Naive thymus-derived CD4-positive, alpha-beta T cell (primary cell): ENCODE results near the gene ACER3. TPM values are rescaled to one million over a fixed set of nuclear protein-coding genes. Genes with fewer than 3 reads are reported as not detected.
"Not testable (repeated sequence)": the region's sequence is repeated elsewhere in the genome, so short reads cannot be mapped to it uniquely, and the experiment has no call there.

ENCODE experiments used
- ATAC-seq: fragments of 150-1000 bp; cut with Tn5 transposase; 2 replicates; pipeline ENCODE4 v1.10.0; 2021; ENCODE audit warnings: mild to moderate bottlenecking, moderate library complexity
- CTCF ChIA-PET: fragments of 350-600 bp; sonication (Branson Sonifier 250); formaldehyde crosslinking; loops from one replicate; lab custom pipeline; 2021; ENCODE audit warnings: antibody characterized with exemption; lab: Charles Lee
- POLR2A ChIA-PET: fragments of 350-600 bp; sonication (Branson Sonifier 250); formaldehyde crosslinking; loops from one replicate; lab custom pipeline; 2021; ENCODE audit warnings: antibody characterized with exemption, inconsistent platforms; lab: Charles Lee
- DNase-seq, 9 donors: peaks; one replicate each; pipeline versions ENCODE4 v3.0.0 to v3.0.0-alpha.2; 2020 to 2022; ENCODE audit warnings: mixed read lengths in 1 of 9
- H3K27ac ChIP-seq: one replicate; pipeline ENCODE4 v1.7.0; 2013; ENCODE audit warnings: mild to moderate bottlenecking, low read depth, low read length, moderate library complexity
- H3K27me3 ChIP-seq, 2 donors: one replicate each; pipeline ENCODE4 v1.7.0; 2013; ENCODE audit warnings: low read length in 2 of 2, mild to moderate bottlenecking in 2 of 2, moderate library complexity in 2 of 2; ENCODE audit not compliant: control insufficient read depth in 2 of 2, insufficient read depth in 2 of 2
- H3K36me3 ChIP-seq, 3 experiments: 1 replicate in 2 of 3; 2 replicates in 1 of 3; pipeline ENCODE4 v1.7.0; 2013; ENCODE audit warnings: low read length in 3 of 3, mild to moderate bottlenecking in 3 of 3, moderate library complexity in 1 of 3; ENCODE audit not compliant: insufficient read depth in 3 of 3, control insufficient read depth in 2 of 3
- H3K4me1 ChIP-seq, 2 donors: one replicate each; pipeline ENCODE4 v1.7.0; 2013; ENCODE audit warnings: low read length in 2 of 2, mild to moderate bottlenecking in 2 of 2, moderate library complexity in 1 of 2; ENCODE audit not compliant: control insufficient read depth in 2 of 2, insufficient read depth in 2 of 2
- H3K4me3 ChIP-seq: 2 replicates; pipeline ENCODE4 v1.7.0; 2013; ENCODE audit warnings: mild to moderate bottlenecking, low read length
- H3K9me3 ChIP-seq, 3 experiments: 1 replicate in 2 of 3; 2 replicates in 1 of 3; pipeline ENCODE4 v1.7.0; 2013; ENCODE audit warnings: low read length in 3 of 3; ENCODE audit not compliant: control insufficient read depth in 2 of 3
- H3K27ac Mint-ChIP-seq, 9 donors: one replicate each; pipeline ENCODE4 v1.8.0; 2020 to 2022; ENCODE audit warnings: mixed read lengths in 9 of 9, mild to moderate bottlenecking in 8 of 9, moderate library complexity in 5 of 9, inconsistent platforms in 2 of 9
- H3K27me3 Mint-ChIP-seq, 5 donors: one replicate each; pipeline ENCODE4 v1.8.0; 2021 to 2022; ENCODE audit warnings: mixed read lengths in 5 of 5, mild to moderate bottlenecking in 1 of 5
- H3K36me3 Mint-ChIP-seq, 5 donors: one replicate each; pipeline ENCODE4 v1.8.0; 2020 to 2022; ENCODE audit warnings: mixed read lengths in 5 of 5, mild to moderate bottlenecking in 3 of 5, inconsistent platforms in 1 of 5
- H3K4me1 Mint-ChIP-seq, 7 donors: one replicate each; pipeline ENCODE4 v1.8.0; 2020 to 2022; ENCODE audit warnings: mixed read lengths in 7 of 7, mild to moderate bottlenecking in 3 of 7, inconsistent platforms in 1 of 7
- H3K4me3 Mint-ChIP-seq, 10 donors: one replicate each; pipeline ENCODE4 v1.8.0; 2020 to 2022; ENCODE audit warnings: mild to moderate bottlenecking in 10 of 10, mixed read lengths in 10 of 10, moderate library complexity in 6 of 10, inconsistent platforms in 2 of 10
- H3K9me3 Mint-ChIP-seq, 11 donors: one replicate each; pipeline ENCODE4 v1.8.0; 2020 to 2022; ENCODE audit warnings: mixed read lengths in 11 of 11, mild to moderate bottlenecking in 4 of 11, inconsistent platforms in 1 of 11, moderate library complexity in 1 of 11
- intact Hi-C, 2 donors: fragments of 100-400 bp; cut with micrococcal nuclease; formaldehyde crosslinking; loops; one replicate each; pipeline ENCODE4 v1.15.1; 2023
- polyA plus RNA-seq, 2 donors: library from polyadenylated mRNA; unstranded; fragments of 300-500 nt; fragmentation: Illumina TruSeq; gene quantifications; one replicate each; pipeline ENCODE4 v1.2.3, GENCODE V29; 2021
- total RNA-seq, 6 experiments: library from RNA in 5 of 6; stranded (reverse) in 5 of 6; gene quantifications; 1 replicate in 5 of 6; 2 replicates in 1 of 6; pipeline ENCODE4 v1.2.3 and lab custom pipeline; 2021 to 2026

ACER3 gene
- total and polyA plus RNA-seq, 7 experiments from 2014 or later, result 4.7 to 15.2 (median 9.0) TPM

GRCh38 chr11:76892306-76892705 is 31.6 kb downstream of the ACER3 start:
- H3K27me3 ChIP-seq, result no peaks in the 10 kb centered on the region
- H3K9me3 Mint-ChIP-seq, result no peaks in the 10 kb centered on the region
- intact Hi-C loops, result no loop called here
- ChIA-PET CTCF (no interaction called here), POLR2A (no interaction called here)
- no peak overlapping the region for H3K4me3 ChIP-seq
- no peaks in the 10 kb centered on the region for H3K27me3 Mint-ChIP-seq
- H3K4me1 ChIP-seq, result no peaks in the 10 kb centered on the region
- no peak overlapping the region for H3K27ac ChIP-seq
- no peak for DNase-seq
- H3K27ac Mint-ChIP-seq, result no peak overlapping the region
- no peak for ATAC-seq
- H3K36me3 ChIP-seq, result no peaks in the 10 kb centered on the region
- no peaks in the 10 kb centered on the region for H3K9me3 ChIP-seq
- H3K36me3 Mint-ChIP-seq, result no peaks in the 10 kb centered on the region
- H3K4me3 Mint-ChIP-seq, result no peak overlapping the region
- H3K4me1 Mint-ChIP-seq, result peaks cover 0 to 5% (median 0%) of the 10 kb centered on the region in 7 donors

DNA sequence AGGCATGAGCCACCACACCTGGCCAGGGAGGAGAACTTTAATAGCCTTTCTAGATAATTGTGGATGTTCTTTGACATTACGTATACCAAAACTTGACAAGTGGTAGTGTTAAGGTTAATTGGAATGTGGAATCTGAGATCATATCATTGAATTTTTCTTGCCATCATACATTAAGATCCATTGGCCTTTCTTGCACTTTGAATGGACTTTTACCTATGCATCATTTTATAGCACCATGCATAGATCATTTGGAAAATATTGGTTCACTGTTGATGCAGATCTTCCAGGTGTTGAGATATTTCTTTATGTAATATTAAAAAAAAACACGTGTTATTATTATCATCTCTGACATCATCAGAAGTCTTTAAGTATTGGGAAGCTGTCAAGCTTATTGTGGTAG is 36.5 kb downstream of the ACER3 start:
- no peaks in the 10 kb centered on the region for H3K27me3 Mint-ChIP-seq
- ATAC-seq (no peak), DNase-seq (no peak)
- H3K4me1 Mint-ChIP-seq, result peaks cover 0 to 10% (median 0%) of the 10 kb centered on the region in 7 donors
- Histone ChIP-seq H3K36me3 (no peaks in the 10 kb centered on the region), H3K4me1 (no peaks in the 10 kb centered on the region), H3K9me3 (no peaks in the 10 kb centered on the region), H3K27ac (no peak overlapping the region), H3K4me3 (no peak overlapping the region), H3K27me3 (no peaks in the 10 kb centered on the region)
- intact Hi-C loops, result no loop called here
- H3K4me3 Mint-ChIP-seq, result no peak overlapping the region
- ChIA-PET POLR2A (interaction anchor here (0.7 kb wide), 1 partner anchor 20 kb away, joined by 4 read pairs; no protein-coding TSS in a partner anchor), CTCF (interaction anchor here (1.1 kb wide), 1 partner anchor 10 kb away, joined by 3 read pairs; no protein-coding TSS in a partner anchor)
- H3K9me3 Mint-ChIP-seq, result no peaks in the 10 kb centered on the region
- H3K36me3 Mint-ChIP-seq, result peaks cover 0 to 5% (median 0%) of the 10 kb centered on the region in 5 donors
- H3K27ac Mint-ChIP-seq, result no peak overlapping the region

DNA sequence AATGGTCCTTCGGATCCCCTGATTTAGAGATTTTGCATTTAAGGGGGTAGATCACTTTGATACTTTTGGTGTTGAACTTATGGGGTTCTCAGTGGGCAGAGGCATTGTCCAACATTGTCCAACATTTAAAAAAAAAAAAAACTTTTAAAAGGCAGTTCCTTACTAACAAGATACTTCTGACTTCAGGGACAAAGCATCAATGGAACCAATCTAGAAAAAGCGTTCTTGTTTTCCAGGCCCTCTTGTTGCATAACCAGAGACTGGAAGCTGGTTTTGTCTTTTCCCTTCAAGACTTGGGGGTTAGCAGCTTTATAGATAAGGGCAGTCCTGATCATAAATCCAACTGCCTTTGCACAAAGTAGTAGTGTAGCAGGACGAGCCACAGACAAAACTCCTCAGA is 40.4 kb downstream of the ACER3 start:
- no peak overlapping the region for H3K27ac Mint-ChIP-seq
- Histone ChIP-seq H3K36me3 (no peaks in the 10 kb centered on the region), H3K9me3 (no peaks in the 10 kb centered on the region), H3K4me1 (no peaks in the 10 kb centered on the region), H3K27me3 (no peaks in the 10 kb centered on the region), H3K27ac (no peak overlapping the region), H3K4me3 (no peak overlapping the region)
- peaks cover 0 to 13% (median 0%) of the 10 kb centered on the region in 7 donors for H3K4me1 Mint-ChIP-seq
- DNase-seq, result no peak
- no peaks in the 10 kb centered on the region for H3K27me3 Mint-ChIP-seq
- H3K4me3 Mint-ChIP-seq, result no peak overlapping the region
- peaks cover 0 to 11% (median 5%) of the 10 kb centered on the region in 5 donors for H3K36me3 Mint-ChIP-seq
- ATAC-seq, result no peak
- H3K9me3 Mint-ChIP-seq, result no peaks in the 10 kb centered on the region
- intact Hi-C loops, result no loop called here
- ChIA-PET POLR2A (no interaction called here), CTCF (interaction anchor here (0.6 kb wide), 1 partner anchor 62 kb away, joined by 3 read pairs; no protein-coding TSS in a partner anchor)

DNA sequence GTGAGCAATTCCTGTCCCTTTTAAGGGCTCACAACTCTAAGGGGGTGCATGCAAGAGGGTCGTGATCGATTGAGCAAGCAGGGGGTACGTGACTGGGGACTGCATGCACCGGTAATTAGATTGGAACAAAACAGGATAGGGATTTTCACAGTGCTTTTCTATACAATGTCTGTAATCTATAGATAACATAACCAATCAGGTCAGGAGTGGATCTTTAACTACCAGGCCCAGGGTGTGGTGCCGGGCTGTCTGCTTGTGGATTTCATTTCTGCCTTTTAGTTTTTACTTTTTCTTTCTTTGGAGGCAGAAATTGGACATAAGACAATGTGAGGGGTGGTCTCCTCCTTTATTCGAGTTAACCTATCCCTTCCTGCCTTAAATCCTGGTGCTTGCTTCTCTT is 40.9 kb downstream of the ACER3 start:
- CTCF ChIA-PET, result interaction anchor here (0.6 kb wide), 1 partner anchor 63 kb away, joined by 3 read pairs; no protein-coding TSS in a partner anchor
- Mint-ChIP-seq H3K4me1 (peaks cover 0 to 13% (median 0%) of the 10 kb centered on the region in 7 donors), H3K36me3 (peaks cover 0 to 11% (median 5%) of the 10 kb centered on the region in 5 donors)
- intact Hi-C loops, H3K4me3 Mint-ChIP-seq, H3K4me1 ChIP-seq, H3K36me3 ChIP-seq, DNase-seq, ATAC-seq, H3K9me3 Mint-ChIP-seq, H3K27ac Mint-ChIP-seq, H3K27me3 Mint-ChIP-seq, H3K4me3 ChIP-seq, H3K27ac ChIP-seq, POLR2A ChIA-PET, H3K9me3 ChIP-seq, H3K27me3 ChIP-seq: not testable (repeated sequence)

DNA sequence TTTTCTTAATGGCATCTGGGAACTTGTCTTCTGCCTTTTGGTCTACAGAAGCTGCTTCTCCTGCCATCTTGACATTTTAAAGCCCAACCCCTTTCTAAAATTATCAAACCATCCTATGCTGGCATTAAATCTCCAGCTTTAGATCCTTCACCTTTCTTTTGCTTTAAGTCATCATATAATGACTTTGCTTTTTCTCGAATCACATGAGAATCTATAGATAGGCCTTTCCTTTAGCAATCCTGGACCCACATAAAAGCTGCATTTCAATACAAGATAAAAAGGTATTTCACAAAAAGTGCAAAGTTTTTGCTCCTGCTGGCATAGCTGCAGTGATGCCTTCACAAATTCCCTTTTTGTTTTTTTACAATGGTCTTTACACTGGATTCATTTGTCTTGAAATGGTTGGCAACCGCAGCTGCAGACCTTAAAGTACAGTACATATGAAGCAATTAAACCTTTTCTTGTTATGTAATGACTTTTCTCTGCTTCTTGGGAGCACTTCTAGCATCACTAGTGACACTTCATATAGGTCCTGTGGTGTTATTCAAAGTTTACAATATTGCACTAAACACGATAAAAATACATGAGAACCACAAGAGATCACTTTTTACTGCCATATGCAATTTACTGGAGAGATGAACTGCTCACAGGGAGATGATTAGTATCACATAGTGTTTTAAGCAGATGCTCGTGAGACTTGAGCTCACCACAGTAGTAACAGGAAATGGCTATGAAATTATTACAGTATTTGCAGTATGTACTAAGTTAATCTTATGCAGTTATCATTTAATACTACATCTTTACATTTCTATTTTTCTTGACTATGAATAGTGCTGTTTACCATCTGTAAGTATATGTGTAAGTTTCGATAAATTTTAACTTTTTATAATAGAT is 41.6 kb downstream of the ACER3 start:
- Histone ChIP-seq H3K9me3 (no peaks in the 10 kb centered on the region), H3K27me3 (no peaks in the 10 kb centered on the region), H3K27ac (no peak overlapping the region), H3K4me1 (no peaks in the 10 kb centered on the region), H3K36me3 (no peaks in the 10 kb centered on the region), H3K4me3 (no peak overlapping the region)
- intact Hi-C loops, result no loop called here
- ATAC-seq (no peak), DNase-seq (no peak)
- peaks cover 0 to 1% (median 0%) of the 10 kb centered on the region in 11 donors for H3K9me3 Mint-ChIP-seq
- no peaks in the 10 kb centered on the region for H3K27me3 Mint-ChIP-seq
- peaks cover 0 to 13% (median 0%) of the 10 kb centered on the region in 7 donors for H3K4me1 Mint-ChIP-seq
- H3K36me3 Mint-ChIP-seq, result peaks cover 0 to 11% (median 8%) of the 10 kb centered on the region in 5 donors
- ChIA-PET CTCF (no interaction called here), POLR2A (no interaction called here)
- no peak overlapping the region for H3K4me3 Mint-ChIP-seq
- no peak overlapping the region for H3K27ac Mint-ChIP-seq

DNA sequence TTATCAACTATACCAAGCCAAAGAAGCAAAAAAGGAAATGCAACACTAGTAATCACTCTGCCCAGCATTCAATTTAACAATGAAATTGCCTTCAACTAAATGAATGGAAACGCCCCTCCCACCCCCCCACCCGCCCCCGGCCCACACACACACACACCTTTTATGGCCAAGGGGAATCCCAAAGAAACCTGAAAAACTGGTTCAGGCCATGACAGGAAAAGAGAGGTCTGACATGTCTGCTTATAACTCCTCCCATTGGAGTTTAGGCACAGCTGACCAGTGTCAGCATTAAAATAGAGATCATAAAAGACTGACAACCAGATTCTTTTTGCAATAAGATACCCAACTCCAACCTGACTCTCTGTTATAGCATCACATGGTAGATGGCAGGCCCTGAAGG is 42.6 kb downstream of the ACER3 start:
- Mint-ChIP-seq H3K27ac (no peak overlapping the region), H3K27me3 (no peaks in the 10 kb centered on the region), H3K4me3 (no peak overlapping the region), H3K4me1 (peaks cover 0 to 13% (median 0%) of the 10 kb centered on the region in 7 donors), H3K36me3 (peaks cover 0 to 11% (median 9%) of the 10 kb centered on the region in 5 donors), H3K9me3 (peaks cover 0 to 2% (median 0%) of the 10 kb centered on the region in 11 donors)
- no peaks in the 10 kb centered on the region for H3K9me3 ChIP-seq
- DNase-seq (no peak), ATAC-seq (no peak)
- H3K27ac ChIP-seq, result no peak overlapping the region
- intact Hi-C loops, result no loop called here
- ChIA-PET CTCF (no interaction called here), POLR2A (no interaction called here)
- no peaks in the 10 kb centered on the region for H3K27me3 ChIP-seq
- H3K36me3 ChIP-seq, result no peaks in the 10 kb centered on the region
- no peak overlapping the region for H3K4me3 ChIP-seq
- no peaks in the 10 kb centered on the region for H3K4me1 ChIP-seq
